Measurements from ENCODE around the gene CFAP90.

Gene CFAP90

GRCh38 chr5:7789567-7789966, 61.4 kb downstream of the CFAP90 start:
- no peaks in the 10 kb centered on the region for H3F3A ChIP-seq (ENCODE audit: insufficient read depth)
- H3K9me2 ChIP-seq (replicated peaks; ENCODE audit: insufficient read depth, low read length), result no peaks in the 10 kb centered on the region
- no peaks in the 10 kb centered on the region for H3K36me3 ChIP-seq (ENCODE audit: low read length)
- TF ChIP-seq EZH2phosphoT487 (conservative IDR thresholded peaks at IDR 0.05; ENCODE audit: low read length) (no peak), CTCF (IDR thresholded peaks at IDR 0.05; ENCODE audit: insufficient read depth, low read length, poor library complexity, severe bottlenecking) (no peak)
- no peak overlapping the region for H3K4me2 ChIP-seq (ENCODE audit: low read depth, low read length, poor library complexity, severe bottlenecking)
- no peaks in the 10 kb centered on the region for H3K9me3 ChIP-seq (ENCODE audit: insufficient read depth, low read length)
- no peaks in the 10 kb centered on the region for H4K20me1 ChIP-seq (ENCODE audit: low read depth, low read length)
- H3K4me3 ChIP-seq (ENCODE audit: insufficient read depth, low read length, poor library complexity, severe bottlenecking), result no peak overlapping the region
- H2AFZ ChIP-seq (ENCODE audit: low read depth, low read length, severe bottlenecking), result no peak overlapping the region
- no peaks in the 10 kb centered on the region for H3K79me2 ChIP-seq (ENCODE audit: insufficient read depth, low read length)
- no peak overlapping the region for H3K27ac ChIP-seq (ENCODE audit: low read depth, low read length)
- H3K27me3 ChIP-seq (ENCODE audit: low read length), result no peaks in the 10 kb centered on the region
- H3K9ac ChIP-seq (ENCODE audit: low read length), result no peak overlapping the region

- H3K36me3 ChIP-seq (ENCODE audit: low read length), result no peaks in the 10 kb centered on the region
- H3K4me3 ChIP-seq (ENCODE audit: insufficient read depth, low read length, poor library complexity, severe bottlenecking), result no peak overlapping the region
- no peak overlapping the region for H2AFZ ChIP-seq (ENCODE audit: low read depth, low read length, severe bottlenecking)
- no peak overlapping the region for H3K4me2 ChIP-seq (ENCODE audit: low read depth, low read length, poor library complexity, severe bottlenecking)
- no peaks in the 10 kb centered on the region for H3K27me3 ChIP-seq (ENCODE audit: low read length)
- no peaks in the 10 kb centered on the region for H3K9me3 ChIP-seq (ENCODE audit: insufficient read depth, low read length)
- no peak for TF ChIP-seq EZH2phosphoT487 (conservative IDR thresholded peaks at IDR 0.05; ENCODE audit: low read length)
- TF ChIP-seq CTCF (IDR thresholded peaks at IDR 0.05; ENCODE audit: insufficient read depth, low read length, poor library complexity, severe bottlenecking), result no peak
- no peaks in the 10 kb centered on the region for H3K9me2 ChIP-seq (replicated peaks; ENCODE audit: insufficient read depth, low read length)
- no peak overlapping the region for H3K9ac ChIP-seq (ENCODE audit: low read length)
- no peak overlapping the region for H3K27ac ChIP-seq (ENCODE audit: low read depth, low read length)
- H4K20me1 ChIP-seq (ENCODE audit: low read depth, low read length), result no peaks in the 10 kb centered on the region
- H3K79me2 ChIP-seq (ENCODE audit: insufficient read depth, low read length), result no peaks in the 10 kb centered on the region
- no peaks in the 10 kb centered on the region for H3F3A ChIP-seq (ENCODE audit: insufficient read depth)
Observed at GRCh38 chr5:7787770-7788169, 63.2 kb downstream of the CFAP90 start.

- Histone ChIP-seq H3K27me3 (ENCODE audit: low read length) (no peaks in the 10 kb centered on the region), H3K4me2 (ENCODE audit: low read depth, low read length, poor library complexity, severe bottlenecking) (no peak overlapping the region), H3K36me3 (ENCODE audit: low read length) (no peaks in the 10 kb centered on the region), H3F3A (ENCODE audit: insufficient read depth) (no peaks in the 10 kb centered on the region), H3K9ac (ENCODE audit: low read length) (no peak overlapping the region), H3K4me3 (ENCODE audit: insufficient read depth, low read length, poor library complexity, severe bottlenecking) (no peak overlapping the region), H3K9me3 (ENCODE audit: insufficient read depth, low read length) (no peaks in the 10 kb centered on the region), H2AFZ (ENCODE audit: low read depth, low read length, severe bottlenecking) (no peak overlapping the region), H3K9me2 (replicated peaks; ENCODE audit: insufficient read depth, low read length) (no peaks in the 10 kb centered on the region), H3K27ac (ENCODE audit: low read depth, low read length) (no peak overlapping the region), H3K79me2 (ENCODE audit: insufficient read depth, low read length) (no peaks in the 10 kb centered on the region), H4K20me1 (ENCODE audit: low read depth, low read length) (no peaks in the 10 kb centered on the region)
- TF ChIP-seq CTCF (IDR thresholded peaks at IDR 0.05; ENCODE audit: insufficient read depth, low read length, poor library complexity, severe bottlenecking) (no peak), EZH2phosphoT487 (conservative IDR thresholded peaks at IDR 0.05; ENCODE audit: low read length) (no peak)
Observed at GRCh38 chr5:7784683-7785380, 66.1 kb downstream of the CFAP90 start.
